ENCODE measurements around the gene COL17A1. TPM values are rescaled to one million over a fixed set of nuclear protein-coding genes. Genes with fewer than 3 reads are reported as not detected.

The COL17A1 gene
- total and polyA plus RNA-seq, 9 of the 15 experiments (the other 6 are each of a cell fraction or from before 2014, with no cell fraction given): not detected

DNA sequence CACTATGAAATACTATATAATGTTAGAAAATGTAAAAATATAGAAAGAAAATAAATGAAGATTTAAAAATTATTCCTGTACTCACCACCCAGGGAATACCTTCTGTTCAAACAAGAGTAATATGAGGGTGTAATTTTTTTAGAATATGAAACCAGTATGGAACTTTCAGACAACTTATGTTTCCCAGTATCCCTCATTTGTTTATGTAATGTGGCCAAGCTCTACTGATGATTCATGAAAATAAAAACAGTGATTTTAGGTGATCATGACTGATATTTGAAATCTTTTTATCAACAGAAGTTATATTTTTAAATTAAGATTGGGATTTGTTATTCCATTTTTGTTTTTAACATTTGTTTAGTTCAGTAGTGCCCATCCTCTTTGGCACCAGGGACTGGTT lies 100.0 kb downstream of the COL17A1 start:
- BruUV-seq (replicated peaks): no TSS peak
- no peak overlapping the region for H3K9ac ChIP-seq (ENCODE audit: insufficient read depth in 1 of 2, low read depth in 2 of 2, low read length in 2 of 2)
- no peak overlapping the region for H3K27ac ChIP-seq (ENCODE audit: extremely low read depth, low read depth, low read length)
- ChIA-PET POLR2A (no interaction called here), CTCF (ENCODE audit: low intra/inter-chr PET ratio) (no interaction called here)
- H2AFZ ChIP-seq (ENCODE audit: low read depth, low read length): no peak overlapping the region
- H3K36me3 ChIP-seq (ENCODE audit: control insufficient read depth, insufficient read depth, low read length): peaks cover under 1% of the 10 kb centered on the region; the same call in 1 of the 3 replicates
- no peak for DNase-seq (ENCODE audit: extremely low read depth in 1 of 4, low spot score in 3 of 4)
- peaks cover 75% of the 10 kb centered on the region for H3K79me2 ChIP-seq (ENCODE audit: control insufficient read depth, insufficient read depth, low read length)
- intact Hi-C loops (cut with micrococcal nuclease) (no loop called here), in situ Hi-C loops (cut with MboI) (no loop called here)
- no peak overlapping the region for H3K4me2 ChIP-seq (ENCODE audit: insufficient read depth, low read length)
- no peak for FAIRE-seq
- no peak overlapping the region for H3K4me3 ChIP-seq
- H4K20me1 ChIP-seq (replicated peaks; ENCODE audit: control insufficient read depth, insufficient read depth, low read length): 0 out of 2 replicates have a peak, but pooled peaks cover 4% of the 10 kb centered on the region
- no peak for ATAC-seq
- no peaks in the 10 kb centered on the region for H3K9me3 ChIP-seq (replicated peaks; ENCODE audit: control insufficient read depth, insufficient read depth, low read depth, low read length)
- peaks cover 0 to under 1% of the 10 kb centered on the region in 2 experiments; a peak in 1 of 5 replicates for H3K4me1 ChIP-seq (replicated peaks in 1 of 2; ENCODE audit: control insufficient read depth in 2 of 2, insufficient read depth in 2 of 2, low read length in 2 of 2)
- H3K27me3 ChIP-seq (ENCODE audit: control insufficient read depth in 2 of 2, insufficient read depth in 2 of 2, low read length in 2 of 2): no peaks in the 10 kb centered on the region
- H3K9me1 ChIP-seq (ENCODE audit: control insufficient read depth, insufficient read depth, low read length): no peaks in the 10 kb centered on the region
- TF ChIP-seq JUNB (CRISPR knock-in tag; conservative IDR thresholded peaks at IDR 0.05): no peak
- TF ChIP-seq POLR2B (IDR thresholded peaks at IDR 0.05; ENCODE audit: low read depth, partially characterized antibody): no peak
- no peak for TF ChIP-seq PHTF2 (CRISPR knock-in tag; IDR thresholded peaks at IDR 0.05)
- TF ChIP-seq, protein P1, sequence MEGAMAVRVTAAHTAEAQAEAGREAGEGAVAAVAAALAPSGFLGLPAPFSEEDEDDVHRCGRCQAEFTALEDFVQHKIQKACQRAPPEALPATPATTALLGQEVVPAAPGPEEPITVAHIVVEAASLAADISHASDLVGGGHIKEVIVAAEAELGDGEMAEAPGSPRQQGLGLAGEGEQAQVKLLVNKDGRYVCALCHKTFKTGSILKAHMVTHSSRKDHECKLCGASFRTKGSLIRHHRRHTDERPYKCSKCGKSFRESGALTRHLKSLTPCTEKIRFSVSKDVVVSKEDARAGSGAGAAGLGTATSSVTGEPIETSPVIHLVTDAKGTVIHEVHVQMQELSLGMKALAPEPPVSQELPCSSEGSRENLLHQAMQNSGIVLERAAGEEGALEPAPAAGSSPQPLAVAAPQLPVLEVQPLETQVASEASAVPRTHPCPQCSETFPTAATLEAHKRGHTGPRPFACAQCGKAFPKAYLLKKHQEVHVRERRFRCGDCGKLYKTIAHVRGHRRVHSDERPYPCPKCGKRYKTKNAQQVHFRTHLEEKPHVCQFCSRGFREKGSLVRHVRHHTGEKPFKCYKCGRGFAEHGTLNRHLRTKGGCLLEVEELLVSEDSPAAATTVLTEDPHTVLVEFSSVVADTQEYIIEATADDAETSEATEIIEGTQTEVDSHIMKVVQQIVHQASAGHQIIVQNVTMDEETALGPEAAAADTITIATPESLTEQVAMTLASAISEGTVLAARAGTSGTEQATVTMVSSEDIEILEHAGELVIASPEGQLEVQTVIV (CRISPR knock-in tag; IDR thresholded peaks at IDR 0.05; ENCODE audit: borderline replicate concordance): no peak
- no peak for TF ChIP-seq FOXK2 (conservative IDR thresholded peaks at IDR 0.05 in 1 of 2, IDR thresholded peaks at IDR 0.05 in 1 of 2; ENCODE audit: low read depth in 2 of 2)
- TF ChIP-seq BHLHE40 (IDR thresholded peaks at IDR 0.05; ENCODE audit: low read length): no peak
- TF ChIP-seq, protein P2, sequence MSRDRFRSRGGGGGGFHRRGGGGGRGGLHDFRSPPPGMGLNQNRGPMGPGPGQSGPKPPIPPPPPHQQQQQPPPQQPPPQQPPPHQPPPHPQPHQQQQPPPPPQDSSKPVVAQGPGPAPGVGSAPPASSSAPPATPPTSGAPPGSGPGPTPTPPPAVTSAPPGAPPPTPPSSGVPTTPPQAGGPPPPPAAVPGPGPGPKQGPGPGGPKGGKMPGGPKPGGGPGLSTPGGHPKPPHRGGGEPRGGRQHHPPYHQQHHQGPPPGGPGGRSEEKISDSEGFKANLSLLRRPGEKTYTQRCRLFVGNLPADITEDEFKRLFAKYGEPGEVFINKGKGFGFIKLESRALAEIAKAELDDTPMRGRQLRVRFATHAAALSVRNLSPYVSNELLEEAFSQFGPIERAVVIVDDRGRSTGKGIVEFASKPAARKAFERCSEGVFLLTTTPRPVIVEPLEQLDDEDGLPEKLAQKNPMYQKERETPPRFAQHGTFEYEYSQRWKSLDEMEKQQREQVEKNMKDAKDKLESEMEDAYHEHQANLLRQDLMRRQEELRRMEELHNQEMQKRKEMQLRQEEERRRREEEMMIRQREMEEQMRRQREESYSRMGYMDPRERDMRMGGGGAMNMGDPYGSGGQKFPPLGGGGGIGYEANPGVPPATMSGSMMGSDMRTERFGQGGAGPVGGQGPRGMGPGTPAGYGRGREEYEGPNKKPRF (IDR thresholded peaks at IDR 0.05; ENCODE audit: low read depth, low read length): no peak
- TF ChIP-seq HNRNPH1 (optimal IDR thresholded peaks at IDR 0.05; ENCODE audit: low read depth, low read length): no peak
- TF ChIP-seq, protein P3, sequence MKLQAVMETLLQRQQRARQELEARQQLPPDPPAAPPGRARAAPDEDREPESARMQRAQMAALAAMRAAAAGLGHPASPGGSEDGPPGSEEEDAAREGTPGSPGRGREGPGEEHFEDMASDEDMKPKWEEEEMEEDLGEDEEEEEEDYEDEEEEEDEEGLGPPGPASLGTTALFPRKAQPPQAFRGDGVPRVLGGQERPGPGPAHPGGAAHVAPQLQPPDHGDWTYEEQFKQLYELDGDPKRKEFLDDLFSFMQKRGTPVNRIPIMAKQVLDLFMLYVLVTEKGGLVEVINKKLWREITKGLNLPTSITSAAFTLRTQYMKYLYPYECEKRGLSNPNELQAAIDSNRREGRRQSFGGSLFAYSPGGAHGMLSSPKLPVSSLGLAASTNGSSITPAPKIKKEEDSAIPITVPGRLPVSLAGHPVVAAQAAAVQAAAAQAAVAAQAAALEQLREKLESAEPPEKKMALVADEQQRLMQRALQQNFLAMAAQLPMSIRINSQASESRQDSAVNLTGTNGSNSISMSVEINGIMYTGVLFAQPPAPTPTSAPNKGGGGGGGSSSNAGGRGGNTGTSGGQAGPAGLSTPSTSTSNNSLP (IDR thresholded peaks at IDR 0.05; ENCODE audit: borderline replicate concordance, low read depth, low read length): no peak
- TF ChIP-seq CBX1 (IDR thresholded peaks at IDR 0.05; ENCODE audit: low read depth): no peak
- TF ChIP-seq, protein P4, sequence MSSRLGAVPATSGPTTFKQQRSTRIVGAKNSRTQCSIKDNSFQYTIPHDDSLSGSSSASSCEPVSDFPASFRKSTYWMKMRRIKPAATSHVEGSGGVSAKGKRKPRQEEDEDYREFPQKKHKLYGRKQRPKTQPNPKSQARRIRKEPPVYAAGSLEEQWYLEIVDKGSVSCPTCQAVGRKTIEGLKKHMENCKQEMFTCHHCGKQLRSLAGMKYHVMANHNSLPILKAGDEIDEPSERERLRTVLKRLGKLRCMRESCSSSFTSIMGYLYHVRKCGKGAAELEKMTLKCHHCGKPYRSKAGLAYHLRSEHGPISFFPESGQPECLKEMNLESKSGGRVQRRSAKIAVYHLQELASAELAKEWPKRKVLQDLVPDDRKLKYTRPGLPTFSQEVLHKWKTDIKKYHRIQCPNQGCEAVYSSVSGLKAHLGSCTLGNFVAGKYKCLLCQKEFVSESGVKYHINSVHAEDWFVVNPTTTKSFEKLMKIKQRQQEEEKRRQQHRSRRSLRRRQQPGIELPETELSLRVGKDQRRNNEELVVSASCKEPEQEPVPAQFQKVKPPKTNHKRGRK (tag; IDR thresholded peaks at IDR 0.05): no peak
- no peak for TF ChIP-seq POLR3A (IDR thresholded peaks at IDR 0.05; ENCODE audit: borderline replicate concordance, extremely low read depth, insufficient read depth, insufficient read length)
- no peak for TF ChIP-seq RFX7 (CRISPR knock-in tag; IDR thresholded peaks at IDR 0.05)
- TF ChIP-seq ZZZ3 (IDR thresholded peaks at IDR 0.05): no peak
- no peak for TF ChIP-seq HCFC1 (IDR thresholded peaks at IDR 0.05; ENCODE audit: low read depth, low read length)
- no peak for TF ChIP-seq ZNF644 (tag; IDR thresholded peaks at IDR 0.05; ENCODE audit: low read depth)
